ENCODE results near the gene IL9.

Gene IL9

DNA sequence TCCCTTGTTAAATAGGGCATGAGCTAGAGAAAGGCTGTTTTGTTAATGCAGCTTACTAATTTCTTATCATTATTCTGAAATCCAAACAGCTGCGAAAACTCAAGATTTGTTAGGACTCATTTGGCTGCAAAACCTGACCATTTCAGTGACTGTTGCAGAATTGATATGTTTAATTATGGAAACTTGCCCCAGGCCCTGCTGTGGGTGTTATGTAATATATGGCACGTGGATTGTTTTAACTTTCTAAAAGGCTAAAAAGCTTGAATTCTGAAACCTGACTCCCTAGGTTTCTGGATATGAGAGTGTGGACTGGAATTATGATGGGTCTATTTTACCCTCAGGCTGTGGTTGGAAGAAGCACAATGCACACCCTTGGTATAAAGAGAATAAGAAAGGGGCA lies 4.4 kb downstream of the IL9 start:
- DNase-seq, result no peak

DNA sequence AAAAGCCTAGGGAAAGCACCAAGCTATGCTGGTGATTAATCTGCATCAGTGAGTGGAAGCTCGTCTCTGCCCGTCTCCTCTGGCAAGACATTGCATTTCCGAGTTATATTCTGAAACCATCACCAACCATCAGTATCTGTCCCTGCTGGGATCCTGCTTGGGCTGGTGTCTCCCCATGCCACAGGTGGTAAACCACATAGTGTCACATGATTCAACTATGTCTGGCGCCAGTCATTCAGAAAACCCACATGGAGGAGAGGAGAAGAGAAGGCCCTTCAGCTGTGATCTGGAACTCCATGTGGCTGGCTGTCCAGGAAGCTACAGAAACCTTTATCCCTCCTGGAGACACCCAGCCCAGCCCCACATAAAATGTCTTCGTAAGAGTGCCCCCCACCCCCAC lies 4.8 kb downstream of the IL9 start:
- no peak for DNase-seq

DNA sequence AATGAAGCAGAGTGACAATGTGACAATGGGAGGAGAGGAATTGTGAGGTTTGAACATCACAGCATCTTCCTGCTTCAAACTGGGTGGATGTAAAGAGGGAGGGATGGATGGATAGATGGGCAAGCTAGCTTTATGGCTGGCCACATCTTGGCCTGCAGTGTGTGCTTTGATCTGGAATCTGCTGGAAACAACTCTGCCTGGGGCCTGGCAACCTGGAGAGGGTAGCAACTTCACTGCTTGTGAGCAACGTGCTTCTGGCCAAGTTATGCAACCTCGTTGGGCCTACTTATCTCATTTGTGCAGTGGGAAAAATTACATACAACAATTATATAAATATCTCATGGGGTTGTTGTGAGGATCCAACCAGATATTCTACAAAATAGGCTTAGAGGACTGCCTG lies 5.3 kb downstream of the IL9 start:
- no peak for DNase-seq

DNA sequence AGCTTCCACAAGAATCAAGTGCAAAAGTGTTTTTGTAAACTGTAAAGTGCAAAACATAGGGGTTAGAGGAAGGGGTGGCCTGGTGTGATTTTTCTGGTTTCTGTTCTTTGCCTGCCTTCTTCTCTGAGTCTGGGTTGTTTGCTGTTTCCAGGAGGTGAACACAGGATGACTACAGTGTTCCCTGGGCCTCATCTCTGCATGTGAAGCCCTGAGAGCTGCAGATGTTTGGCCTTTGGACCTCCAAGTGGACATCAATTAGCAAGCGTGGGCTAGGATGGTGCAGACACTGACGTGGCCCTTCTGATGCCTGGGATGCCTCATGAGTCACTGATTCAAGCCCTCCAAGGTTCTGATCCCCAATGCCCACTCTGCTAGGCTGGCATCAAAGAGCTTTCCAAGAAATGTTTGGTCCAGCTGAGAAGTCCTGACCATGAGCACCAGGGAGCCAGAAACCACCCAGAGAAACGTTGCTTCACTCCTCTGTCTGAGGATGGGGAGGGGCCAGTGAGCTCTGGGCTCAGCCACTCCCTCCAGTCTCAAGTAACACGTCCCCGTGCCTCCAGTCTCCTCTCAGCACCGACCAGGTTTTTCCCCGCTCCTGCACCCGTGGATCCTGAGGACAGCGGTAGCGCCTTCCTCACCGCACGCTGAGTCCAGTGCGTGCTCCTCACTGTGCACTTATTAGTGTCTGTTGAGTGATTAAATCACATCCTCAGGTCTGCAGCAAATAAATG lies 7.6 kb downstream of the IL9 start:
- DNase-seq, result peak; percentile 15

DNA sequence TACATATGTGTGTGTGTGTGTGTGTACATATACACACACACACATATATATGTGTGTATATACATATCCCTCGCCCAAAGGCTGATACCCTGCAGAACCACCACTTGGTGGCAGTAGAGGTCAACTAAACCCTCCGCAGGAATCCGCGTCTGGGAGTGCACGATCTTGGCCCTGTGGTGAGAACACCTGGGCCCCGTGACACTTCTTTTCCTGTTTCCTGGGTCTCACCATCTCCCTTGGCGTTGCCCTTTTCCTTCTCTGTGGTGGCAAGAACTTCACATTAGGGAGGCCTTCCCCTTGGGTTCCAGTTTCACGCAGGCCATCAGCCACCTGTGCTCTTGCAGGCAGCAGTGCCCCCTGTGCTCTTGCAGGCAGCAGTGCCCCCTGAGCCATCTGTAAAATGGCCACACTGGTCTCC lies 8.2 kb downstream of the IL9 start:
- peak; percentile 66 for DNase-seq

DNA sequence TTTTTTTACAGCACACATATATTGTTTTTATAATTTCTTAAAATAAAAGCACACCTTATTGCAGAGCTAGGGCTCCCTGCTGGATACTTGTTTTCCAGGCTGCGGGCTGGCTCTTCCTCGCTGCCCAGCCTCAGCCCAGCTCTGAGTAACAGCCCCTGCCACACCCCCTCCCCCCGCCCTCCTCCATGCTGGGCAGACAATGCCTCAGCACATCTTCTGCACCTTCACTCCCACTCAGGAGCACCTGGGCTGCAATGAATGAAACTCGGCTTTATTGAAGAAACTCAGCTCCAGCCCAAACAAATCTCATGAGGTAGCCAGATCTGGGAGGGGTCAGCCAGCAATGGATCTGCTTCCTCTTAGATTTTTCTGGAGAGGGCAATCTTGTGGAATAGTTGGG lies 9.5 kb downstream of the IL9 start:
- DNase-seq, result no peak

DNA sequence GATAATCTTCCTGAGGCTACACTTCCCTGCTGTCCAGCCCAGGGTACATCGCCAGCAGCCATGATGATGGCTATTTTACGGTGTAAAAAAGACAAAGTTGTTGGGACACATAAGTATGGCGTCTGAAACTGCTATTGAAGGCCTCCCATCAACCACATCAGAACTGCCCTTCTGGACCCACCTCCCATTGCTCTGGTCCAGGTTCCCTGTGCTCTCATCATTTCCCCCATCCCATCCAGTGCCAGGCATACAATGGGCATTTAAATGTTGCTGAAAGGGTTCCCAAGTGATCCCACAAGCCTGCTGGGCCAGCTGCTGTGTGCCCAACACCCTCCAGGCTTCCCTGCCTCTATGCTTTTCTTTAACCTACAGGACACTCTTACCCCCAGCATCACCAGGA lies 10.6 kb downstream of the IL9 start:
- DNase-seq, result no peak

DNA sequence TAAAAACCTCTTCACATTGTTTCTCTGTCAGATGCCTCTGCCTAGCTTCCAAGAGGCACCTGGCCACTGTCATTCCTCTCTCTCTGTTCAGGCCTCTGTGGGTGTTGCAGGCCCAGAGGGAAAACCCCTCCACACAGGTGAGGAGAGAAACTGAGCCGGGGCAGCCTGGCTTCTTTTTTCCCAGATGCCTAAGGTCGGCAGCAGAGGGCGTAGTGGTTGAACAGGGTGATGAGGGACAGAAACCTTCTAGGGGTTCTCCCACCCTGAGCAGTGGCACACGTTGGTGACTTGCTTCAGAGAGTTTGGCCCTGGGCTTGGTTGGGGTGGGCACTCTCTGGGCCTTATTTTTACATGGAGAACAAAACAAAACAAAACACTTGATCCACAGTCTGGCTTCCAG lies 12.2 kb downstream of the IL9 start:
- DNase-seq, result no peak

DNA sequence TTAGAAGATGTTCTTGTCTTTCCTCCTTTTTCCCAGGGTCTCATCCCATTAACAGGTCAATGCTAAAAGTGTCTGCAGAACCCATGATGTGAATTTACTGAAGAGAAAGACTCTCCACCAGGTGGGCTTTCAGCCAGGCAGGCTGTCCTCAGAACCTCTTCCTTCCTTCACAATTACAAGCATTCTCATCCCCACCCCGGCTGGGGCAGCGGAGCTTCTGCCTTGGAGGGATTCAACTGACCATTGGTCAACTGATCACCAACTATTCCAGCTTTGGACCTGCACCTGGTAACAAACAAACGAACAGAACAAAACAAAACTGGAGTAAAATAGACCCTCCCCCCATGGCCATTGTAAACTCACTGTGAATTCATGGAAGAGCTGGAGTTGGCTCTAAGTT lies 12.6 kb downstream of the IL9 start:
- no peak for DNase-seq

DNA sequence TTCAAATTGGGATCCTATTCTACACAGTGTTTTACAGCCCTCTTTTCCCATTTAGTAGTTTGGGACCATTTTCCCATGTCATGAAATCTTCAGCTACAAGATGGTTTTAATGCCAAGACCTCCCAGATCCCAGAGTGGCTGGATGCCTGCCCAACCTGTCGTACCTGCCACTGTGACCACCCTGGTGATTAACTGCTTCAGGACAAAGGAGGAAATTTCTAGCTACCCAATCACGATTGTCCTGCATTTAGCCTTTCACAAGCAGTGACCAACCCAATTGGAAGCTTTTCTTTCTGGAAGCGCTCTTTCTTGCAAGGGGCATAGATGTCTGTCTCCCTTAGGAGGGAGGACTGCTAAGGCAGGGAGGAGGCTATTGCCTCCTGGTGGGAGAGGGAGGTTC lies 13.8 kb downstream of the IL9 start:
- DNase-seq, result no peak

DNA sequence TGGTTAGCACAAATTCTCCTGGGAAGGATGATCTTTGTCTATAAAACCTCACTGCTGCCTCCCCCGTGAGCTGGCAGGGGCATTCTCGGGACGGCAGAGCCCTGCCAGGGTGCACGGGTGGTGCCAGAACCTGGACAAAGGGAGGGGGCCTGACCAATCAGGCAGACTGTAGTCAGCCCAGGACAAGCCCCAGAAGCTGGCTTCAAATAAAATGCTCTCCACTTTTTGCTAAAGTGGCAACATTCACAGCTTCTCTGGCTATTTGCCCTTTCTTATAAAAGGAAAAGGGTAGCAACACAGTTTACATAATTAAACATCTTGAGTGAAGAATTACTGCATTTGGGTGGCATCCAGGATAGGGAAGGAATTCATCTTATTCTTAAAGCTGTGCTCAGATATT lies 14.4 kb downstream of the IL9 start:
- no peak for DNase-seq

DNA sequence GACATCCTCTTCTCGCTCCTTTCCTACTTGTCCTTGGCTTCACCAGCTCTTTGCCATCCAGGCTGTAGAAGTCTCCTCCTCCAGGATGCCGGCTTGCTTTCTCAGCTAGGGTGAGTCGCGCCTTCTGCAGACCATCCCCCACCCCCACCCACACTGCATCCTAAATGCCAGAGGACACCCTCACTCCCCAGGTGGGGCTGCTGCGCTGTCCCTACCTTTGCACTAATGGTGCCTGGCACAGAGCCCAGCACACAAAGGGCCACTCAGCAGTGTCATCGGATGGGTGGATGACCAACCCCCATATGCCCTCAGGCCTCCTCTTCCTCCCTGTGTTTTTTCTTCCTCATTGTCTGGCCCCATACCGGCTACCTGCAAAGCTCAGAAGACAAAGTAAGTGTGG lies 14.8 kb downstream of the IL9 start:
- DNase-seq, result peak; percentile 4

DNA sequence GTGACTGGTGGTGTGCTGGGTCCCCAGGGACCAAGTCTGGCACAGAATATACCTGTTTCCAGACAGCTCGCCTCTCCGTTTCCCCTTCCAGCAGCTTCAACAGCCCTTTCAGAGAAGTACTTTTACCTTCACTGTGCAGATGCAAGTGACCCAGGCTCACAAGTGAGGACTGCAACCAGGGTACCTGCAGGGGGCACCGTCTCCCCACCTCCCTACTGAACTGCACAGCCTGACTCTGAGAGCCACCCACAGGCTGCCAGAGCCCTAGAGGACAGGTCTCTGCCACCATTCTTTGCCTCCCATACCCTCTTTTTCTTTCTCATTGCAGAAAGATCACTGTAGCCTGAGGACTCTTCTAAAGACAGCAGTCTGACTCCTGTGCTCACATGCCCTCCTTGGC lies 15.4 kb downstream of the IL9 start:
- DNase-seq, result peak; percentile 16

DNA sequence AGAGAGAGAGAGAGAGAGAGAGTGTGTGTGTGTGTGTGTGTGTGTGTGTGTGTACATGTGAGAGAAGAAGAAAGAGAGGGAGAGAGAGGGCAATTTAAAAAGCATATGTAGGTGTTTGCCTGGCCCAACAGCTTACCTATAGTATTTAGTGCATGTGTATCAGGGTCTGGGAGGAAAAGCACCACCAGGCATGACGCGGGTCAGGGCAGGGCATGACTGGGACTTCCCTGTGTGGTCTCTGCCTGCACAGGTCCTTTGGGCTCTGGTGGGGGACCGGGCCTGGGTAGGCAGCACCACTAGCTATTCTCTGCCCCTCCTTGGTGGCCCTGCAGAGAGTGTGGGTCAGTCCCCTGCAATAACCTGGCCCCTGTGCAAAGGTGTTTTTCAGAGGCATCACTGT lies 16.1 kb downstream of the IL9 start:
- no peak for DNase-seq

DNA sequence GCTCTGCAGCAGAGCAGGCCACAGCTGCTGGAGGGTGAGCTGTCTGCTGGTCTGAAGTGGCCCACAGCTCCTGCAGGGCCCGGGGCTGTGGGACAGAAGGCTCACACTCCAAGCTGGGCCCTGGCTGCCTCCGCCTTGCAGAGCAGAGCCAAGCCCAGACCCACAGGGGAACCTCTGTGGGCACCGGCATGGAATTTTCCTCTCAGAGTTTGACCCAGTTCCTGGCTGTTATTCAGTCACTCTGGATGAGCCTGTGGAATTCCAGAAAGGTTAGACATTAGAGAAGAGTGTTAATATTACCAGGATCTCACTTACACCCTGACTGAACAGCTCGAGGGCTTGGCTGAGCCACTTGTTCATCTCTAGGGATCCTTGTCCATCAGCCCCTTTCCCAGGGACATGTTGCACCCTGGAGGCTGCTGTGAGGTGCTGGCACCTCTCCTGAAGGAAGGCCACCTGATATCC lies 17.5 kb downstream of the IL9 start:
- peak; percentile 13 for DNase-seq

DNA sequence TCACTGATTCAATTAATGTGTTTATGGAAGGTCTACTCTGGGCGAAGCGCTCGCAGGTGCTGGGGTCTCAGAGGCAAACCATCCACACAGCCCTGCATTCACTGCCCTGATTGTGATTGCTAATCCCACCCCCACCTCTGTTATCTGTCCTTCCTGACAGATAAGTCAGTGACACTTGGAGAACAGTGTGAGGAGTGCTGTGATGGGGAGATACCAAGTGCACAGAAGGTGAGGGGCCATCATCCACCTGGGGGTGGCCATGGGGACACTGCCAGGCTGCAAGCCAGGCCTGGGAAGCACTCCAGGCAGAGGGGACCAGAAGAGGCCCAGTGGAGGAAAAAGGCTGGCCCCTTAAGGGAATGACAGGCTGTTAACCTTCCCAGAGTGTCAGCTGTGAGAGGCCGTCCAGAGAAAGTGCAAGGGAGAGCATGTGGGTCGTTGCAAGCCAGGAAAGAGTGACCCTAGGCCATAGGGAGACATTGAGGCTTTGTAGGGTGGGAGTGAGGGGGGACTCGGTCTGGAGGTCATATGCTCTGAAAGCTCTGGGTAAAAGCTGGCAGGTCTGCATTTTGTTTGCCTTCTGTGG lies 18.0 kb downstream of the IL9 start:
- no peak for DNase-seq

DNA sequence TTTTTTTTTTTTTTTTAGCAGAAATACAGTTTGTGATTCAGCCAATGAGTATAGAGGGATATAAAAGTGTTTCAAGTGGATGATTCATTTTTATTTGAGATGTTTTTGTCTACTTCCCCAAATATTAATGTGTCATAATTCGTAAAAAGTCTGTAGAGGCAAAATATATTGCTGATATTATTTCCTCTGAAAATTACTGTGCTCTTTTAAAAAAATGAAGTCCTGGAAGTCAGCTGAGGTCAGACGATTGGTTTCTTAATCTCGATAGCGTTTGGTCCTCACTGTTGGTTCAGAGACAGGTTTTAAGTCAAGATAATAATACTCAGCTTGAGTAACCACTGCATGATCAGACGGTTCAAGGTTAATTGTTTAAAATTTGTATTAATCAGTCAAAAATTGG lies 19.5 kb downstream of the IL9 start:
- no peak for DNase-seq

DNA sequence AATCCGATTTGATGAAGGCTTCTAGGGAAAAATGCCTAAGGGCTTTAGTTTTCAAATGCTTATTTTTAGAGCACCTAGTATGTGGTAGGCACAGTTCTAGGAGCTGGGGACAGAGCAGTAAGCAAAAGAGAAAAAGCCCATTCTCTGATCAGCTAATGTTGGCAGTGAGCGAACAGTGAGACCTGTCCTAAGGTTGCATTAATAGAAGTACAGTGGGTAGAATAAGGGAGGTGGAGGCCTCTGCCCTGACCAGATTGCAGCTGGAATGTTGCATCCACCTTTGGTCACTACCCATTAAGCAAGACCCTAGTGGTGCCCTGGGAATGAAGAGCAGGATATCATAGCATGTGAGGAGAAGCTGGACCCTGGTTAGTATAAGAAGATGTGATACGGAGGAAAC lies 20.1 kb downstream of the IL9 start:
- no peak for DNase-seq

DNA sequence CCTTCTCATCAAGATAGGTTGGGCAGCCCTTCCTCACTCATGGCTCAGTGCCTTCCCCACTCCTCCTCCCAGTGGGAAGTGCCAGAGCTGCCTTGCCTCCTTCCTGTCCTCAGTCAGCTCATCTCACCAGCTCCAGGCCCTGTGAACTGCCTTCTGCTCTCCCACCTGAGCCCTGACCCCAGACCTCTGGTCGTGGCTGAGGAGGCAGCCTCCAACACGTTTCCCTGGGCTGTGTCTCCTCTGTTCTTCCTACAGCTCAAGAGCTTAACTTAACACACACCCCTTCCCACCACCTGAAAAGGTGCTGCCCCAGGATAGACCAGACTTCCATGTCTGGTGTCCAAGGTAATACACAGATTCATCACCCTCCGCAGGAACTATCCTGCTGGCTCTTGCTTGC lies 21.2 kb downstream of the IL9 start:
- no peak for DNase-seq

DNA sequence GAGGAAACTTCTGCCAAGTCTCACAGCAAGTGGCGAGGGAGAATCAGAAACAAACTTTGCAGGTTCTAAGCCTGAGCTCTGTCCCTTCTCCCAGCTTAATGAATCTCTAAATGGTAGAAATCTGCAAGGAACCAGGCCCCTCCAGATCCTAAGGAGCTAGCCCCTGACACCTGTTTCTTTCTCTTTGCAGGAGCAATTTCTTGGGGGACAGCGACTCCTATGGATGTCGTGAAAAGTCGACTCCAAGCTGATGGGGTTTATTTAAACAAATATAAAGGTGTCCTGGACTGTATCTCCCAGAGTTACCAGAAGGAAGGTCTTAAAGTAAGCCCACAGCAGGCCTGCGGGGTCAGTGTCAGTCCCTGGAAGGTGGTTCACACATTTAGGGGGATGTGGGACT lies 21.8 kb downstream of the IL9 start:
- no peak for DNase-seq

DNA sequence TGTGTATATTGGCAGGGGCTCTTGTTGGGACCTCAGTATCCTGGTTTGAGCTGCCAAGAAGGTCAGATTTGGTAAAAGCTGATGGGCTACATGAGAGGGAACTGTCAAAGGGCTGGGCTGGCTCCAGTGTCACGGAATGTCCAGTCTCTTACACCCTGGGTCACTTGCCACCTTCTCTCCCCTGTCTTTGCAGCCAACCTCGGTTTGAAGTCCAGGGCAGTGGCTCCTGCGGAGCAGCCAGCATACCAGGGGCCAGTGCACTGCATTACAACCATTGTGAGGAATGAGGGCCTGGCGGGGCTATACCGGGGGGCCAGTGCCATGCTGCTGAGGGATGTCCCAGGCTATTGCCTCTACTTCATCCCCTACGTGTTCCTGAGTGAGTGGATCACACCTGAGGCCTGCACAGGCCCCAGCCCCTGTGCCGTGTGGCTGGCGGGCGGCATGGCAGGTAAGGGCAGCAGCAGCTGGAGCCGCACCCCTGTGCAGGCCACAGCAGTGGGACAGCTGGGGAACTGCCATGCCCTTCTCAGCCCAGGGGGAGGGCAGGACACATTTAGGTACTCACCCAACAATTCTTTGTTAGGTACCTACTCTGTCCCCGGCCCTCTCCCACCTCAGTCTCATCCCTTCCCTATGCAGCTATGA lies 24.2 kb downstream of the IL9 start:
- DNase-seq, result no peak

DNA sequence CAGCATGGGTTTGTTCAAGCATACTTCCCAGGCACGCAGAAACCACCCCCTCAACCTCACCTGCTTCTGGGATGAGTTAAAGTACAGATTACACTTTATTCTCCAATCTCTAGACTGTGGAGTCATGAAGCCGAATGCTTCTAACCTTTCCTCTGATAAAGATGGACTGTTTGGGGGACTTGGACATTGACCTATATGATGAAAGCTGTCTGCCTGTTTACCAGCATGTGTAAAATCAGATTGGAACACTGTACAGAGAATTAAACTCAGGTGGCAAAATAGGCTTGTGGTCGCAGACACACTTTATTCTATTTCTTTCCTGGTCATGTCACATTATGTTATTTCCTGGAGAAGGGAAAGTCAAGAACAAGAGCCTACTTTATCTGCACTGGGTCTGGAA lies 25.7 kb downstream of the IL9 start:
- no peak for DNase-seq

DNA sequence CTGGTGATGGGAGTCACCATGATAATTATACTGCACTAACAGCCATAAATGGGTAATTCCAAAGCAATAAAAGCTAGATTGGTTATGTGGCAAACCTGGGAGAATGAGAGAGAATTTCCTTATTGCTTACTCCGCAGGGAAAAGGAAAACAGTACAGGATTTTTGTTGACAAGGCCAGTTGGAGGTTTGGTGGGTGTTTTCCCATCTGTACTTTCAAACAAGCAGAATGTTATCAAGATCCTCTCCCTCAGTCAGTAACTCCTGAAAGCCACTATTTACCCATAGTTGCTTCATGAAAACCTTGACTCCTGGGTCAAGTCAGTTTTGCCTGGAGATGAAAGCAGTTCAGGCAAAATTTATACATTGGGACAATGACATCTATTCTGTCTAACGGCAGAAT lies 26.4 kb downstream of the IL9 start:
- no peak for DNase-seq

DNA sequence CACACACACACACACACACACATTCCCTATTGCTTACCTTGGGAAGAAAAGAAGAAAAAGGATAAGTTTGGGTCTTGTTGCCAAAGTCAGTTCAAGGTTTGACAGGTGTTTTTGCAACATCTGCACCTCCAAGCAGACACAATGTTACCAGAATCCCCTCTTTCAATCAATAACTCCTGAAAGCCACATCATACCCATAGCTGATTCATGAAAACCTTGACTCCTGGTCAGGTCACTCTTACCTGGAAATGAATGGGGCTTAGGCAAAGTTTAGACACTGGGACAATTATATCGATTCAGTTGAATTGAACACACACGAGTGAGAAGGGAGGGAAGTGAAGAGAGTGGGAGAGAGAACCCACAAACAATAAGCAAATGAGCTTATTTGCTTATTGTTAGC lies 27.0 kb downstream of the IL9 start:
- no peak for DNase-seq

All from fibroblast of skin of back (primary cell).